Suprapubic skin (tissue), 4 donors: ENCODE measurements around the gene SHOC1.

Experiments used
- EP300 ChIP-seq: sonication (generic); formaldehyde crosslinking; IDR thresholded peaks from one replicate; pipeline ENCODE4 v1.6.1; 2017; ENCODE audit warnings: antibody characterized with exemption
- POLR2A ChIP-seq, 2 donors: fragments of 450-650 bp; IDR thresholded peaks; one replicate each; pipeline ENCODE4 v1.6.1; 2017; ENCODE audit warnings: antibody characterized with exemption in 2 of 2, mild to moderate bottlenecking in 2 of 2, moderate library complexity in 2 of 2
- POLR2AphosphoS5 ChIP-seq, 3 donors: sonication (generic); formaldehyde crosslinking; IDR thresholded peaks; one replicate each; pipeline ENCODE4 v1.6.1; 2017; ENCODE audit warnings: antibody characterized with exemption in 3 of 3
- TF ChIP-seq, protein P1 (sequence below), 2 donors: fragments of 200-600 bp in 1 of 2; fragments of 450-650 bp in 1 of 2; sonication (generic) in 1 of 2; IDR thresholded peaks; one replicate each; pipeline ENCODE4 v1.5.1; 2016 to 2019; ENCODE audit warnings: antibody characterized with exemption in 2 of 2, mild to moderate bottlenecking in 1 of 2, moderate library complexity in 1 of 2

DNA sequence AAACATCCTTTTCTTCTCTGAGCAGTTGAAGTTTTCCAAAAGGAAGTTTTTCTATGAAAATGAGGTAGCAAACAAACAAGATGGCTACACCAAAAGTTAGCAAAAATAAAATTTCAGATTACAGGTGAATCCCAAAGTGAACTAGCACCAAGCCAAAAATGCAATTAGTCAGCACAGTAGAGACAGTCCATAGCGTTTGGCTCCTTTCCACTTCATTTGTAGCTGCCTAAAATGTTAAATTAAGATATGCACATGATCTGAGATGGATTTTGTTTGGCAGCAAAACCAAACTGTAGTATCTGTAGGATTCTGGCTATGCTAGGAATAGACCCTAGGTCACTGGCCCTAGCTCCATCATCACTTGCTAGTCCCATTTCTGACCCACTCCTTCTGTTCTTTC, 45.7 kb upstream of the SHOC1 start:
- TF ChIP-seq EP300 (no peak), POLR2A (IDR thresholded peaks at IDR 0.05) (no peak), POLR2AphosphoS5 (IDR thresholded peaks at IDR 0.05) (no peak)
- TF ChIP-seq, protein P1, sequence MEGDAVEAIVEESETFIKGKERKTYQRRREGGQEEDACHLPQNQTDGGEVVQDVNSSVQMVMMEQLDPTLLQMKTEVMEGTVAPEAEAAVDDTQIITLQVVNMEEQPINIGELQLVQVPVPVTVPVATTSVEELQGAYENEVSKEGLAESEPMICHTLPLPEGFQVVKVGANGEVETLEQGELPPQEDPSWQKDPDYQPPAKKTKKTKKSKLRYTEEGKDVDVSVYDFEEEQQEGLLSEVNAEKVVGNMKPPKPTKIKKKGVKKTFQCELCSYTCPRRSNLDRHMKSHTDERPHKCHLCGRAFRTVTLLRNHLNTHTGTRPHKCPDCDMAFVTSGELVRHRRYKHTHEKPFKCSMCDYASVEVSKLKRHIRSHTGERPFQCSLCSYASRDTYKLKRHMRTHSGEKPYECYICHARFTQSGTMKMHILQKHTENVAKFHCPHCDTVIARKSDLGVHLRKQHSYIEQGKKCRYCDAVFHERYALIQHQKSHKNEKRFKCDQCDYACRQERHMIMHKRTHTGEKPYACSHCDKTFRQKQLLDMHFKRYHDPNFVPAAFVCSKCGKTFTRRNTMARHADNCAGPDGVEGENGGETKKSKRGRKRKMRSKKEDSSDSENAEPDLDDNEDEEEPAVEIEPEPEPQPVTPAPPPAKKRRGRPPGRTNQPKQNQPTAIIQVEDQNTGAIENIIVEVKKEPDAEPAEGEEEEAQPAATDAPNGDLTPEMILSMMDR (IDR thresholded peaks at IDR 0.05) = no peak
